Endothelial cell of umbilical vein (primary cell): ENCODE data around the gene SERPINI1. TPM values are rescaled to one million over a fixed set of nuclear protein-coding genes. Genes with fewer than 3 reads are reported as not detected.

ENCODE experiments used
- BruUV-seq: library from RNA; stranded (reverse); fragments of 400-500 nt; replicated peaks from 2 replicates; lab custom pipeline; 2021; lab: Mats Ljungman, UMichigan
- CTCF ChIA-PET: fragments of 300-600, 350-600 bp; sonication (Branson Sonifier 250); formaldehyde crosslinking; loops from one replicate; lab custom pipeline; 2021; ENCODE audit warnings: antibody characterized with exemption, inconsistent platforms; lab: Charles Lee
- POLR2A ChIA-PET: fragments of 300-600, 350-600 bp; sonication (Branson Sonifier 250); formaldehyde crosslinking; loops from one replicate; lab custom pipeline; 2021; ENCODE audit warnings: antibody characterized with exemption, inconsistent platforms; lab: Charles Lee
- DNase-seq: peaks from one replicate; pipeline ENCODE4 v3.0.0-alpha.2; 2011; ENCODE audit warnings: low read depth, low spot score
- FAIRE-seq: peaks from 2 replicates; lab custom pipeline; 2011; peaks lifted over from hg19 to GRCh38; lab: Jason Lieb, UNC
- H2AFZ ChIP-seq: 2 replicates; pipeline ENCODE4 v1.6.0; 2012; ENCODE audit warnings: low read depth, low read length, control low read depth, inconsistent platforms
- H3K27ac ChIP-seq: 2 replicates; pipeline ENCODE4 v1.5.1; 2011; ENCODE audit warnings: low read depth, mild to moderate bottlenecking, control low read depth, low read length, moderate library complexity; ENCODE audit not compliant: insufficient read depth
- H3K27me3 ChIP-seq, 2 experiments: 2 replicates each; pipeline versions ENCODE4 v1.6.0 to v1.6.1; 2011; ENCODE audit warnings: low read length in 2 of 2, mixed read lengths in 1 of 2; ENCODE audit not compliant: control insufficient read depth in 2 of 2, insufficient read depth in 2 of 2
- H3K36me3 ChIP-seq, 2 experiments: 2 replicates in 1 of 2; 3 replicates in 1 of 2; pipeline ENCODE4 v1.5.1; 2011; ENCODE audit warnings: low read length in 2 of 2, mild to moderate bottlenecking in 1 of 2, moderate library complexity in 1 of 2; ENCODE audit not compliant: control insufficient read depth in 2 of 2, insufficient read depth in 2 of 2; ENCODE audit errors: extremely low read depth in 1 of 2
- H3K4me1 ChIP-seq: 3 replicates; pipeline ENCODE4 v1.5.1; 2011; ENCODE audit warnings: mild to moderate bottlenecking, low read length; ENCODE audit not compliant: control insufficient read depth, insufficient read depth; ENCODE audit errors: extremely low read depth
- H3K4me2 ChIP-seq: 2 replicates; pipeline ENCODE4 v1.6.1; 2011; ENCODE audit warnings: low read length, control low read depth, mixed read lengths; ENCODE audit not compliant: insufficient read depth
- H3K4me3 ChIP-seq, 3 experiments: fragments of 200-600 bp in 1 of 3; sonication (generic), shearing (Covaris generic) in 1 of 3; replicated peaks in 1 of 3; 2 replicates each; pipeline ENCODE4 v1.5.1; 2011 to 2016; ENCODE audit warnings: control low read depth in 3 of 3, low read length in 3 of 3, mild to moderate bottlenecking in 2 of 3, inconsistent platforms in 1 of 3, low read depth in 1 of 3, moderate library complexity in 1 of 3; ENCODE audit not compliant: insufficient read depth in 1 of 3
- H3K79me2 ChIP-seq: 2 replicates; pipeline ENCODE4 v1.6.0; 2012; ENCODE audit warnings: low read length, inconsistent platforms; ENCODE audit not compliant: control insufficient read depth, insufficient read depth
- H3K9ac ChIP-seq: replicated peaks from 2 replicates; pipeline ENCODE3; 2011; ENCODE audit warnings: low read length, control low read depth; ENCODE audit not compliant: insufficient read depth; ENCODE audit errors: extremely low read depth
- H3K9me1 ChIP-seq: replicated peaks from 3 replicates; pipeline ENCODE4 v1.6.0; 2011; ENCODE audit warnings: mild to moderate bottlenecking, low read length; ENCODE audit not compliant: control insufficient read depth, insufficient read depth; ENCODE audit errors: extremely low read depth
- H3K9me3 ChIP-seq: replicated peaks from 2 replicates; pipeline ENCODE4 v1.5.1; 2012; ENCODE audit warnings: low read length, inconsistent platforms; ENCODE audit not compliant: control insufficient read depth, insufficient read depth
- H4K20me1 ChIP-seq: replicated peaks from 2 replicates; pipeline ENCODE3; 2011; ENCODE audit warnings: mild to moderate bottlenecking, low read length; ENCODE audit not compliant: control insufficient read depth, insufficient read depth; ENCODE audit errors: extremely low read depth
- EZH2 ChIP-seq: IDR thresholded peaks from 2 replicates; pipeline ENCODE4 v1.6.1; 2012; ENCODE audit warnings: borderline replicate concordance, low read depth, mild to moderate bottlenecking, moderate library complexity, low read length, inconsistent platforms; ENCODE audit not compliant: severe bottlenecking
- FOS ChIP-seq: IDR thresholded peaks from 2 replicates; pipeline ENCODE4 v1.6.1; 2011; ENCODE audit warnings: mild to moderate bottlenecking, low read length, moderate library complexity, borderline replicate concordance; ENCODE audit not compliant: insufficient read depth
- GATA2 ChIP-seq: IDR thresholded peaks from 2 replicates; pipeline ENCODE4 v1.7.0; 2011; ENCODE audit warnings: low read depth, mild to moderate bottlenecking, moderate library complexity, mixed read lengths, low read length; ENCODE audit not compliant: insufficient read length, insufficient read depth
- JUN ChIP-seq: IDR thresholded peaks from 2 replicates; pipeline ENCODE4 v1.6.1; 2011; ENCODE audit warnings: borderline replicate concordance, low read depth; ENCODE audit not compliant: insufficient read length, insufficient read depth
- MYC ChIP-seq: IDR thresholded peaks from one replicate; pipeline ENCODE4 v1.6.1; 2011; ENCODE audit warnings: mild to moderate bottlenecking, low read depth, low read length
- POLR2A ChIP-seq: IDR thresholded peaks from 2 replicates; pipeline ENCODE4 v1.6.1; 2012; ENCODE audit warnings: low read depth, mild to moderate bottlenecking, control low read depth, low read length
- POLR2AphosphoS5 ChIP-seq: IDR thresholded peaks from 2 replicates; pipeline ENCODE4 v1.6.1; 2012; ENCODE audit warnings: low read depth, mild to moderate bottlenecking, control low read depth, low read length, moderate library complexity; ENCODE audit not compliant: insufficient read depth
- dilution Hi-C: fragments of 300-500 bp; cut with MboI; formaldehyde crosslinking; loops from one replicate; pipeline ENCODE4 v1.15.0; 2019; ENCODE audit warnings: low sequenced_read_pairs; ENCODE audit not compliant: extremely low pct_ligation_motif_present
- intact Hi-C: fragments of 100-400 bp; cut with micrococcal nuclease; formaldehyde crosslinking; loops from one replicate; pipeline ENCODE4 v1.10.0; 2022
- polyA plus RNA-seq, 4 experiments: library from polyadenylated mRNA; depleted of rRNA in 3 of 4; stranded (reverse) in 3 of 4; unstranded in 1 of 4; fragments of >200 nt; gene quantifications; 2 replicates each; pipeline versions ENCODE4 v1.2.1 to v1.2.3, GENCODE V29; 2011 to 2012; ENCODE audit warnings: missing spikeins in 1 of 4
- total RNA-seq: library from RNA; stranded (reverse); gene quantifications from 2 replicates; pipeline ENCODE4 v1.2.3, GENCODE V29; 2021
- TF ChIP-seq, protein P1 (sequence below): IDR thresholded peaks from 2 replicates; pipeline ENCODE4 v1.6.1; 2011; ENCODE audit not compliant: insufficient read depth, insufficient read length
- TF ChIP-seq, protein P2 (sequence below), 2 donors: IDR thresholded peaks; 1 replicate in 1 of 2; 2 replicates in 1 of 2; pipeline ENCODE4 v1.5.1; 2011; ENCODE audit warnings: low read length in 2 of 2, mild to moderate bottlenecking in 2 of 2, moderate library complexity in 2 of 2, control low read depth in 1 of 2, inconsistent platforms in 1 of 2, low read depth in 1 of 2; ENCODE audit not compliant: insufficient read depth in 1 of 2; ENCODE audit errors: extremely low read depth in 1 of 2

SERPINI1 gene
- total and polyA plus RNA-seq, 2 donors (not counting 3 experiments of a cell fraction or from before 2014, with no cell fraction given): 0.22 to 0.28 TPM

- CTCF ChIA-PET: no interaction called here
- no peak for DNase-seq
These were observed 116.7 kb downstream of the SERPINI1 start for GRCh38 chr3:167852216-167852615.

More at GRCh38 chr3:167852216-167852615, 116.7 kb downstream of the SERPINI1 start:
- H4K20me1 ChIP-seq: no peaks in the 10 kb centered on the region
- TF ChIP-seq JUN (no peak), GATA2 (no peak), POLR2A (no peak), MYC (no peak), FOS (no peak), EZH2 (no peak), POLR2AphosphoS5 (no peak)
- TF ChIP-seq, protein P1, sequence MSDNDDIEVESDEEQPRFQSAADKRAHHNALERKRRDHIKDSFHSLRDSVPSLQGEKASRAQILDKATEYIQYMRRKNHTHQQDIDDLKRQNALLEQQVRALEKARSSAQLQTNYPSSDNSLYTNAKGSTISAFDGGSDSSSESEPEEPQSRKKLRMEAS: no peak
- TF ChIP-seq, protein P2, sequence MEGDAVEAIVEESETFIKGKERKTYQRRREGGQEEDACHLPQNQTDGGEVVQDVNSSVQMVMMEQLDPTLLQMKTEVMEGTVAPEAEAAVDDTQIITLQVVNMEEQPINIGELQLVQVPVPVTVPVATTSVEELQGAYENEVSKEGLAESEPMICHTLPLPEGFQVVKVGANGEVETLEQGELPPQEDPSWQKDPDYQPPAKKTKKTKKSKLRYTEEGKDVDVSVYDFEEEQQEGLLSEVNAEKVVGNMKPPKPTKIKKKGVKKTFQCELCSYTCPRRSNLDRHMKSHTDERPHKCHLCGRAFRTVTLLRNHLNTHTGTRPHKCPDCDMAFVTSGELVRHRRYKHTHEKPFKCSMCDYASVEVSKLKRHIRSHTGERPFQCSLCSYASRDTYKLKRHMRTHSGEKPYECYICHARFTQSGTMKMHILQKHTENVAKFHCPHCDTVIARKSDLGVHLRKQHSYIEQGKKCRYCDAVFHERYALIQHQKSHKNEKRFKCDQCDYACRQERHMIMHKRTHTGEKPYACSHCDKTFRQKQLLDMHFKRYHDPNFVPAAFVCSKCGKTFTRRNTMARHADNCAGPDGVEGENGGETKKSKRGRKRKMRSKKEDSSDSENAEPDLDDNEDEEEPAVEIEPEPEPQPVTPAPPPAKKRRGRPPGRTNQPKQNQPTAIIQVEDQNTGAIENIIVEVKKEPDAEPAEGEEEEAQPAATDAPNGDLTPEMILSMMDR (IDR thresholded peaks at IDR 0.05; ENCODE audit: extremely low read depth in 1 of 2, insufficient read depth in 1 of 2, low read depth in 1 of 2, low read length in 2 of 2): no peak
- no peak overlapping the region for H2AFZ ChIP-seq
- H3K27me3 ChIP-seq: no peaks in the 10 kb centered on the region
- no peak overlapping the region for H3K4me2 ChIP-seq
- dilution Hi-C loops: no loop called here
- POLR2A ChIA-PET: no interaction called here
- no peaks in the 10 kb centered on the region for H3K9me3 ChIP-seq
- no peak overlapping the region for H3K9ac ChIP-seq
- H3K4me3 ChIP-seq: no peak overlapping the region
- no peaks in the 10 kb centered on the region for H3K36me3 ChIP-seq
- intact Hi-C loops: no loop called here
- H3K9me1 ChIP-seq: no peaks in the 10 kb centered on the region
- H3K79me2 ChIP-seq: no peaks in the 10 kb centered on the region
- H3K27ac ChIP-seq: no peak overlapping the region
- no peak for FAIRE-seq
- no peaks in the 10 kb centered on the region for H3K4me1 ChIP-seq
- BruUV-seq: no TSS peak
